HepG2 (cell line): Measurements from ENCODE around the gene BLMH. TPM values are rescaled to one million over a fixed set of nuclear protein-coding genes. Genes with fewer than 3 reads are reported as not detected.

ENCODE experiments used
- ISX ChIP-seq: sonication (generic); formaldehyde crosslinking; conservative IDR thresholded peaks from 2 replicates; pipeline ENCODE4 v1.5.0; 2020; ENCODE audit warnings: missing genetic modification reagents
- SP5 ChIP-seq: IDR thresholded peaks from 2 replicates; pipeline ENCODE4 v1.6.1; 2016; ENCODE audit warnings: low read depth, borderline replicate concordance
- TOPORS ChIP-seq: sonication (generic); formaldehyde crosslinking; IDR thresholded peaks from 2 replicates; pipeline ENCODE4 v1.8.0; 2023; ENCODE audit warnings: mild to moderate bottlenecking, missing genetic modification reagents
- ZFX ChIP-seq: sonication (generic); formaldehyde crosslinking; IDR thresholded peaks from 2 replicates; pipeline ENCODE4 v1.4.0; 2020; ENCODE audit warnings: mild to moderate bottlenecking, low read depth, missing genetic modification reagents, moderate library complexity
- polyA plus RNA-seq, 8 experiments: library from polyadenylated mRNA; depleted of rRNA in 3 of 8; stranded (reverse) in 7 of 8; unstranded in 1 of 8; fragments of >200 nt; fragmentation: Illumina TruSeq in 4 of 8; extraction: Trizol in 4 of 8; gene quantifications; 2 replicates each; pipeline versions ENCODE4 v1.2.1 to v1.2.3, GENCODE V29; 2011 to 2016; ENCODE audit warnings: low read depth in 4 of 8, missing spikeins in 1 of 8, mixed read lengths in 1 of 8; ENCODE audit not compliant: insufficient read depth in 1 of 8
- total RNA-seq, 5 experiments: library from RNA; depleted of rRNA; stranded (reverse); fragments of >200 nt; fragmentation: Illumina TruSeq; extraction: Trizol; gene quantifications; 2 replicates each; pipeline ENCODE4 v1.2.3, GENCODE V29; 2016; ENCODE audit warnings: low read depth in 1 of 5
- TF ChIP-seq, protein P1 (sequence below): sonication (generic); formaldehyde crosslinking; IDR thresholded peaks from 2 replicates; pipeline ENCODE4; 2020; ENCODE audit warnings: missing genetic modification reagents, mild to moderate bottlenecking, borderline replicate concordance
- TF ChIP-seq, protein P2 (sequence below): sonication (generic); formaldehyde crosslinking; IDR thresholded peaks from 2 replicates; pipeline ENCODE4 v1.5.1; 2020; ENCODE audit warnings: missing genetic modification reagents, mild to moderate bottlenecking, borderline replicate concordance
- TF ChIP-seq, protein P3 (sequence below): sonication (generic); formaldehyde crosslinking; IDR thresholded peaks from one replicate; pipeline ENCODE4 v1.5.1; 2020; ENCODE audit warnings: mild to moderate bottlenecking, missing genetic modification reagents; ENCODE audit errors: not compliant biosample characterization
- TF ChIP-seq, protein P4 (sequence below), 2 experiments: sonication (generic) in 1 of 2; formaldehyde crosslinking in 1 of 2; IDR thresholded peaks; 2 replicates each; pipeline versions ENCODE4 v1.6.1 to v1.9.0; 2014 to 2022; ENCODE audit warnings: antibody characterized with exemption in 1 of 2, borderline replicate concordance in 1 of 2, inconsistent platforms in 1 of 2, low read depth in 1 of 2, missing genetic modification reagents in 1 of 2

Gene BLMH
- total and polyA plus RNA-seq, 2 of the 13 experiments (the other 11 are each of a cell fraction or from before 2014, with no cell fraction given), result 12.1 to 41.0 TPM

DNA sequence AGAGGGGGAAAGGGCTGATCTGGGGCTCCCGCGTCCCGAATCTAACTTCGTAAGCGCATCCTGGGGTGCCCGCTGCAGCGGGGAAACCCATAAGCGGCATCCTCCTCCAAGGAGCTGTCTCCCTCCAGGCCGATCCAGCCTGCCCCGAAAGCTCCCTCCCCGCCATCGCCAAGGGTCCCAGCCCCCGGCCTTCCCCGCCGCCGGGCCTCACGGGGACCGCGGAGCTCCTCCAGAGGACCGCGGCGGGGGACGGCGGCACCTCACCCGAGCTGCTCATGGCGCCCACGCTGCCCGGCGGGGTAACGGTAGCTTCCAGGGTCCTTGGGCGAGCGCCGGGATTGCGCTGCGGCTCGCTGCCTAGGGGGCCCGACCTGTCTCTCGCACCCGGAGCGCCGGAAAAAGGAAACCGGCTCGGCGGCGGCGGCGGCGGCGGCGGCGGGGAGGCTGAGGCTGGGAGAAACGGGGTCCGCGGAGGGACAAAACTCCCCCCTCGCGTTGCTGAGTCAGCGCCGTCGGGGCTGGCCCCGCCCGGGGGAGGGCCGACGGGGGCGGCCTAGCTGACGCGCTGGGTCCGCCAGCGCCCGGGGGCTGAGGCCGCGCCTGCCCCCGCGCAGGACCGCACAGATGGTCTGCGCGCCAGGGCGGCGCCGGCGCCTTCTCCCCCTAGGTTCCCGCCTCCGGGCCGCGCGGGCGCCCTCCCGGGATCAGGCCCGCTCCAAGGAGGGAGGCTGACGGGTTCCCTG is at the start of gene BLMH (continued):
- TF ChIP-seq, protein P1, sequence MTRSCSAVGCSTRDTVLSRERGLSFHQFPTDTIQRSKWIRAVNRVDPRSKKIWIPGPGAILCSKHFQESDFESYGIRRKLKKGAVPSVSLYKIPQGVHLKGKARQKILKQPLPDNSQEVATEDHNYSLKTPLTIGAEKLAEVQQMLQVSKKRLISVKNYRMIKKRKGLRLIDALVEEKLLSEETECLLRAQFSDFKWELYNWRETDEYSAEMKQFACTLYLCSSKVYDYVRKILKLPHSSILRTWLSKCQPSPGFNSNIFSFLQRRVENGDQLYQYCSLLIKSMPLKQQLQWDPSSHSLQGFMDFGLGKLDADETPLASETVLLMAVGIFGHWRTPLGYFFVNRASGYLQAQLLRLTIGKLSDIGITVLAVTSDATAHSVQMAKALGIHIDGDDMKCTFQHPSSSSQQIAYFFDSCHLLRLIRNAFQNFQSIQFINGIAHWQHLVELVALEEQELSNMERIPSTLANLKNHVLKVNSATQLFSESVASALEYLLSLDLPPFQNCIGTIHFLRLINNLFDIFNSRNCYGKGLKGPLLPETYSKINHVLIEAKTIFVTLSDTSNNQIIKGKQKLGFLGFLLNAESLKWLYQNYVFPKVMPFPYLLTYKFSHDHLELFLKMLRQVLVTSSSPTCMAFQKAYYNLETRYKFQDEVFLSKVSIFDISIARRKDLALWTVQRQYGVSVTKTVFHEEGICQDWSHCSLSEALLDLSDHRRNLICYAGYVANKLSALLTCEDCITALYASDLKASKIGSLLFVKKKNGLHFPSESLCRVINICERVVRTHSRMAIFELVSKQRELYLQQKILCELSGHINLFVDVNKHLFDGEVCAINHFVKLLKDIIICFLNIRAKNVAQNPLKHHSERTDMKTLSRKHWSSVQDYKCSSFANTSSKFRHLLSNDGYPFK (CRISPR knock-in tag), result 0 out of 2 replicates have a peak, but pooled peaks have one; percentile 13
- TF ChIP-seq TOPORS (CRISPR knock-in tag) (no peak), ISX (CRISPR knock-in tag) (no peak), ZFX (CRISPR knock-in tag) (peak; percentile 73), SP5 (CRISPR knock-in tag) (no peak)
- TF ChIP-seq, protein P2, sequence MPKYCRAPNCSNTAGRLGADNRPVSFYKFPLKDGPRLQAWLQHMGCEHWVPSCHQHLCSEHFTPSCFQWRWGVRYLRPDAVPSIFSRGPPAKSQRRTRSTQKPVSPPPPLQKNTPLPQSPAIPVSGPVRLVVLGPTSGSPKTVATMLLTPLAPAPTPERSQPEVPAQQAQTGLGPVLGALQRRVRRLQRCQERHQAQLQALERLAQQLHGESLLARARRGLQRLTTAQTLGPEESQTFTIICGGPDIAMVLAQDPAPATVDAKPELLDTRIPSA, result 0 out of 2 replicates have a peak, but pooled peaks have one; percentile 58
- TF ChIP-seq, protein P3, sequence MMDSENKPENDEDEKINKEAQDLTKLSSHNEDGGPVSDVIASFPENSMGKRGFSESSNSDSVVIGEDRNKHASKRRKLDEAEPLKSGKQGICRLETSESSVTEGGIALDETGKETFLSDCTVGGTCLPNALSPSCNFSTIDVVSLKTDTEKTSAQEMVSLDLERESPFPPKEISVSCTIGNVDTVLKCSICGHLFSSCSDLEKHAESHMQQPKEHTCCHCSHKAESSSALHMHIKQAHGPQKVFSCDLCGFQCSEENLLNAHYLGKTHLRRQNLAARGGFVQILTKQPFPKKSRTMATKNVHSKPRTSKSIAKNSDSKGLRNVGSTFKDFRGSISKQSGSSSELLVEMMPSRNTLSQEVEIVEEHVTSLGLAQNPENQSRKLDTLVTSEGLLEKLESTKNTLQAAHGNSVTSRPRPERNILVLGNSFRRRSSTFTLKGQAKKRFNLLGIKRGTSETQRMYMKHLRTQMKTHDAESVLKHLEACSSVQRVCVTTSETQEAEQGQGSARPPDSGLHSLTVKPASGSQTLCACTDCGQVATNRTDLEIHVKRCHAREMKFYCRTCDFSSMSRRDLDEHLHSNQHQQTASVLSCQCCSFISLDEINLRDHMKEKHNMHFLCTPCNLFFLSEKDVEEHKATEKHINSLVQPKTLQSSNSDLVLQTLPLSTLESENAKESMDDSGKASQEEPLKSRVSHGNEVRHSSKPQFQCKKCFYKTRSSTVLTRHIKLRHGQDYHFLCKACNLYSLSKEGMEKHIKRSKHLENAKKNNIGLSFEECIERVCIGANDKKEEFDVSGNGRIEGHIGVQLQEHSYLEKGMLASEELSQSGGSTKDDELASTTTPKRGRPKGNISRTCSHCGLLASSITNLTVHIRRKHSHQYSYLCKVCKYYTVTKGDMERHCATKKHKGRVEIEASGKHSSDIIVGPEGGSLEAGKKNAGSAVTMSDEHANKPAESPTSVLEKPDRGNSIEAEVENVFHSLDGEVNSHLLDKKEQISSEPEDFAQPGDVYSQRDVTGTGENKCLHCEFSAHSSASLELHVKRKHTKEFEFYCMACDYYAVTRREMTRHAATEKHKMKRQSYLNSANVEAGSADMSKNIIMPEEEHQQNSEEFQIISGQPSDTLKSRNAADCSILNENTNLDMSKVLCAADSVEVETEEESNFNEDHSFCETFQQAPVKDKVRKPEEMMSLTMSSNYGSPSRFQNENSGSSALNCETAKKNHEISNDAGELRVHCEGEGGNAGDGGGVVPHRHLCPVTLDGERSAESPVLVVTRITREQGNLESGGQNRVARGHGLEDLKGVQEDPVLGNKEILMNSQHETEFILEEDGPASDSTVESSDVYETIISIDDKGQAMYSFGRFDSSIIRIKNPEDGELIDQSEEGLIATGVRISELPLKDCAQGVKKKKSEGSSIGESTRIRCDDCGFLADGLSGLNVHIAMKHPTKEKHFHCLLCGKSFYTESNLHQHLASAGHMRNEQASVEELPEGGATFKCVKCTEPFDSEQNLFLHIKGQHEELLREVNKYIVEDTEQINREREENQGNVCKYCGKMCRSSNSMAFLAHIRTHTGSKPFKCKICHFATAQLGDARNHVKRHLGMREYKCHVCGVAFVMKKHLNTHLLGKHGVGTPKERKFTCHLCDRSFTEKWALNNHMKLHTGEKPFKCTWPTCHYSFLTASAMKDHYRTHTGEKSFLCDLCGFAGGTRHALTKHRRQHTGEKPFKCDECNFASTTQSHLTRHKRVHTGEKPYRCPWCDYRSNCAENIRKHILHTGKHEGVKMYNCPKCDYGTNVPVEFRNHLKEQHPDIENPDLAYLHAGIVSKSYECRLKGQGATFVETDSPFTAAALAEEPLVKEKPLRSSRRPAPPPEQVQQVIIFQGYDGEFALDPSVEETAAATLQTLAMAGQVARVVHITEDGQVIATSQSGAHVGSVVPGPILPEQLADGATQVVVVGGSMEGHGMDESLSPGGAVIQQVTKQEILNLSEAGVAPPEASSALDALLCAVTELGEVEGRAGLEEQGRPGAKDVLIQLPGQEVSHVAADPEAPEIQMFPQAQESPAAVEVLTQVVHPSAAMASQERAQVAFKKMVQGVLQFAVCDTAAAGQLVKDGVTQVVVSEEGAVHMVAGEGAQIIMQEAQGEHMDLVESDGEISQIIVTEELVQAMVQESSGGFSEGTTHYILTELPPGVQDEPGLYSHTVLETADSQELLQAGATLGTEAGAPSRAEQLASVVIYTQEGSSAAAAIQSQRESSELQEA, result peak; percentile 48
- TF ChIP-seq, protein P4, sequence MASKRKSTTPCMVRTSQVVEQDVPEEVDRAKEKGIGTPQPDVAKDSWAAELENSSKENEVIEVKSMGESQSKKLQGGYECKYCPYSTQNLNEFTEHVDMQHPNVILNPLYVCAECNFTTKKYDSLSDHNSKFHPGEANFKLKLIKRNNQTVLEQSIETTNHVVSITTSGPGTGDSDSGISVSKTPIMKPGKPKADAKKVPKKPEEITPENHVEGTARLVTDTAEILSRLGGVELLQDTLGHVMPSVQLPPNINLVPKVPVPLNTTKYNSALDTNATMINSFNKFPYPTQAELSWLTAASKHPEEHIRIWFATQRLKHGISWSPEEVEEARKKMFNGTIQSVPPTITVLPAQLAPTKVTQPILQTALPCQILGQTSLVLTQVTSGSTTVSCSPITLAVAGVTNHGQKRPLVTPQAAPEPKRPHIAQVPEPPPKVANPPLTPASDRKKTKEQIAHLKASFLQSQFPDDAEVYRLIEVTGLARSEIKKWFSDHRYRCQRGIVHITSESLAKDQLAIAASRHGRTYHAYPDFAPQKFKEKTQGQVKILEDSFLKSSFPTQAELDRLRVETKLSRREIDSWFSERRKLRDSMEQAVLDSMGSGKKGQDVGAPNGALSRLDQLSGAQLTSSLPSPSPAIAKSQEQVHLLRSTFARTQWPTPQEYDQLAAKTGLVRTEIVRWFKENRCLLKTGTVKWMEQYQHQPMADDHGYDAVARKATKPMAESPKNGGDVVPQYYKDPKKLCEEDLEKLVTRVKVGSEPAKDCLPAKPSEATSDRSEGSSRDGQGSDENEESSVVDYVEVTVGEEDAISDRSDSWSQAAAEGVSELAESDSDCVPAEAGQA (IDR thresholded peaks at IDR 0.05; ENCODE audit: low read depth), result 0 out of 2 replicates have a peak, but pooled peaks have one; percentile 21
- TF ChIP-seq, protein P4 (CRISPR knock-in tag; IDR thresholded peaks at IDR 0.05; ENCODE audit: borderline replicate concordance), result no peak
